Activated CD4-positive, alpha-beta T cell treated with anti-CD3 and anti-CD28 coated beads, Interleukin-2, amount 50 U/mL, for 48 hours (primary cell): ENCODE measurements around the gene HBM.
A peak's percentile ranks its signal among the peaks of the same experiment; 100 is the strongest.
"Not testable (repeated sequence)": the region's sequence is repeated elsewhere in the genome, so short reads cannot be mapped to it uniquely, and the experiment has no call there.

Experiments used
- DNase-seq, 2 experiments: peaks; one replicate each; pipeline ENCODE4 v3.0.0-alpha.2; 2020

HBM gene

GRCh38 chr16:170088-170507 lies 4.3 kb downstream of the HBM start:
- DNase-seq: not testable (repeated sequence)

DNA sequence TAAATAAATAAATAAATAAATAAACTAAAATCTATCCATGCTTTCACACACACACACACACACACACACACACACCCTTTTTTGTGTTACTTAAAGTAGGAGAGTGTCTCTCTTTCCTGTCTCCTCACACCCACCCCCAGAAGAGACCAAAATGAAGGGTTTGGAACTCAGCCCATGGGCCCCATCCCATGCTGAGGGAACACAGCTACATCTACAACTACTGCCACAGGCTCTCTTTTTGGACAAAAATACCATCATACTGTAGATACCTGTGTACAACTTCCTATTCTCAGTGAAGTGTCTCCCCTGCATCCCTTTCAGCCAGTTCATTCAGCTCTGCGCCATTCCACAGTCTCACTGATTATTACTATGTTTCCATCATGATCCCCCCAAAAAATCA lies 5.0 kb downstream of the HBM start:
- DNase-seq: no peak

GRCh38 chr16:172374-172941 lies 6.7 kb downstream of the HBM start, which contains the start of gene HBA2:
Gene HBA2 (plus strand): TSS chr16:172876. CDS start chr16:172913, 37 bp downstream.
- DNase-seq: not testable (repeated sequence)

- not testable (repeated sequence) for DNase-seq
These were observed 7.6 kb downstream of the HBM start for GRCh38 chr16:173211-173854.

- DNase-seq: not testable (repeated sequence)
These were observed 8.4 kb downstream of the HBM start for GRCh38 chr16:173928-174769.

GRCh38 chr16:175011-175949 lies 9.5 kb downstream of the HBM start:
- DNase-seq: no peak

DNA sequence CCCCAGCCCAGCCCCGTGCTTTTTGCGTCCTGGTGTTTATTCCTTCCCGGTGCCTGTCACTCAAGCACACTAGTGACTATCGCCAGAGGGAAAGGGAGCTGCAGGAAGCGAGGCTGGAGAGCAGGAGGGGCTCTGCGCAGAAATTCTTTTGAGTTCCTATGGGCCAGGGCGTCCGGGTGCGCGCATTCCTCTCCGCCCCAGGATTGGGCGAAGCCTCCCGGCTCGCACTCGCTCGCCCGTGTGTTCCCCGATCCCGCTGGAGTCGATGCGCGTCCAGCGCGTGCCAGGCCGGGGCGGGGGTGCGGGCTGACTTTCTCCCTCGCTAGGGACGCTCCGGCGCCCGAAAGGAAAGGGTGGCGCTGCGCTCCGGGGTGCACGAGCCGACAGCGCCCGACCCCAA lies 10.2 kb downstream of the HBM start:
- not testable (repeated sequence) for DNase-seq

DNA sequence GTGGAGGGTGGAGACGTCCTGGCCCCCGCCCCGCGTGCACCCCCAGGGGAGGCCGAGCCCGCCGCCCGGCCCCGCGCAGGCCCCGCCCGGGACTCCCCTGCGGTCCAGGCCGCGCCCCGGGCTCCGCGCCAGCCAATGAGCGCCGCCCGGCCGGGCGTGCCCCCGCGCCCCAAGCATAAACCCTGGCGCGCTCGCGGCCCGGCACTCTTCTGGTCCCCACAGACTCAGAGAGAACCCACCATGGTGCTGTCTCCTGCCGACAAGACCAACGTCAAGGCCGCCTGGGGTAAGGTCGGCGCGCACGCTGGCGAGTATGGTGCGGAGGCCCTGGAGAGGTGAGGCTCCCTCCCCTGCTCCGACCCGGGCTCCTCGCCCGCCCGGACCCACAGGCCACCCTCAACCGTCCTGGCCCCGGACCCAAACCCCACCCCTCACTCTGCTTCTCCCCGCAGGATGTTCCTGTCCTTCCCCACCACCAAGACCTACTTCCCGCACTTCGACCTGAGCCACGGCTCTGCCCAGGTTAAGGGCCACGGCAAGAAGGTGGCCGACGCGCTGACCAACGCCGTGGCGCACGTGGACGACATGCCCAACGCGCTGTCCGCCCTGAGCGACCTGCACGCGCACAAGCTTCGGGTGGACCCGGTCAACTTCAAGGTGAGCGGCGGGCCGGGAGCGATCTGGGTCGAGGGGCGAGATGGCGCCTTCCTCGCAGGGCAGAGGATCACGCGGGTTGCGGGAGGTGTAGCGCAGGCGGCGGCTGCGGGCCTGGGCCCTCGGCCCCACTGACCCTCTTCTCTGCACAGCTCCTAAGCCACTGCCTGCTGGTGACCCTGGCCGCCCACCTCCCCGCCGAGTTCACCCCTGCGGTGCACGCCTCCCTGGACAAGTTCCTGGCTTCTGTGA lies 11.0 kb downstream of the HBM start, which contains the start of gene HBA1:
HBA1 (plus strand) TSS at position 204 of the 906 bp plus-strand sequence; CDS start at position 241, 37 bp downstream.
- not testable (repeated sequence) for DNase-seq

DNA sequence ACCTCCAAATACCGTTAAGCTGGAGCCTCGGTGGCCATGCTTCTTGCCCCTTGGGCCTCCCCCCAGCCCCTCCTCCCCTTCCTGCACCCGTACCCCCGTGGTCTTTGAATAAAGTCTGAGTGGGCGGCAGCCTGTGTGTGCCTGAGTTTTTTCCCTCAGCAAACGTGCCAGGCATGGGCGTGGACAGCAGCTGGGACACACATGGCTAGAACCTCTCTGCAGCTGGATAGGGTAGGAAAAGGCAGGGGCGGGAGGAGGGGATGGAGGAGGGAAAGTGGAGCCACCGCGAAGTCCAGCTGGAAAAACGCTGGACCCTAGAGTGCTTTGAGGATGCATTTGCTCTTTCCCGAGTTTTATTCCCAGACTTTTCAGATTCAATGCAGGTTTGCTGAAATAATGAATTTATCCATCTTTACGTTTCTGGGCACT lies 11.6 kb downstream of the HBM start:
- no peak for DNase-seq

- no peak for DNase-seq
These were observed 12.3 kb downstream of the HBM start for GRCh38 chr16:177981-178667.

DNA sequence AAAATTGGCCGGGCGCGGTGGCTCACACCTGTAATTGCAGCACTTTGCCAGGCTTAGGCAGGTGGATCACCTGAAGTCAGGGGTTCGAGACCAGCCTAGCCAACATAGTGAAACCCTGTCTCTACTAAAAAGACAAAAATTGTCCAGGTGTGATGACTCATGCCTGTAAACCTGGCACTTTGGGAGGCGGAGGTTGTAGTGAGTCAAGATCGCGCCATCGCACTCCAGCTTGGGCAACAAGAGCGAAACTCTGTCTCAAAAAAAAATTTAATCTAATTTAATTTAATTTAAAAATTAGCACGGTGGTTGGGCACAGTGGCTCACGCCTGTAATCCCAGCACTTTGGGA lies 12.9 kb downstream of the HBM start:
- DNase-seq: no peak

DNA sequence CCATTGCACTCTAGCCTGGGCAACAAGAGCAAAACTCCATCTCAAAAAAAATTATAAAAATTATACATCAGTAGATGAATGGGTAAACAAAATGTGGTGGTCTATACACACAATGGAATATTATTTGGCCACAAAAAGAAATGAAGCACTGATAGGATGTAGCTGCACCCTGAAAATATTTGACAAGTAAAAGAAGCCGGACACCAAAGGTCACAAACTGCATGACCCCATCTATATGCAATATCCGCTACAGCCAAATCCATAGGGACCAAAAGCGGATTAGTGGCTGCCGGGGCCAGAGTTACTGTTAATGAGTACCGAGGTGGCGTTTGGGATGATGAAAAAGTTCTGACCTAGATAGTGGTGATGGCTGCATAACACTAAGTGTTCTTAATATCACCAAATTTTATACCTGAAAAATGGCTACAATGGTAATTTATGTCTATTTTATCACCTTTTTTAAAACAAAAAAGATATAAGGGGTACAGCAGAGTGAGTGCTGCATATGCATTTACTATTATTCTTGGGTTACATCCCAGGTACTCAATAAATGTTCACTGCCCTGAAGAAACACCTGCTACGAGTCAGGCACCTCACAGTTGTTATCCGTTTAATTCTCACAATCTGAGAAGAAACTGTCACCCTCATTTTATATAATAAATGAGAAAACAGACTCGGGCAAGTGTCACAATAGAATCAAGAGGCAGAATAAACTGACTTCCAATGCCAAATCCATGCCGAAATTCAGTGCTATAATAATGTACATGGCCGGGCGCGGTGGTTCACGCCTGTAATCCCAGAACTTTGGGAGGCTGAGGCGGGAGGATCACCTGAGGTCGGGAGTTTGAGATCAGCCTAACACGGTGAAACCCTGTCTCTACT lies 13.7 kb downstream of the HBM start:
- no peak for DNase-seq

DNA sequence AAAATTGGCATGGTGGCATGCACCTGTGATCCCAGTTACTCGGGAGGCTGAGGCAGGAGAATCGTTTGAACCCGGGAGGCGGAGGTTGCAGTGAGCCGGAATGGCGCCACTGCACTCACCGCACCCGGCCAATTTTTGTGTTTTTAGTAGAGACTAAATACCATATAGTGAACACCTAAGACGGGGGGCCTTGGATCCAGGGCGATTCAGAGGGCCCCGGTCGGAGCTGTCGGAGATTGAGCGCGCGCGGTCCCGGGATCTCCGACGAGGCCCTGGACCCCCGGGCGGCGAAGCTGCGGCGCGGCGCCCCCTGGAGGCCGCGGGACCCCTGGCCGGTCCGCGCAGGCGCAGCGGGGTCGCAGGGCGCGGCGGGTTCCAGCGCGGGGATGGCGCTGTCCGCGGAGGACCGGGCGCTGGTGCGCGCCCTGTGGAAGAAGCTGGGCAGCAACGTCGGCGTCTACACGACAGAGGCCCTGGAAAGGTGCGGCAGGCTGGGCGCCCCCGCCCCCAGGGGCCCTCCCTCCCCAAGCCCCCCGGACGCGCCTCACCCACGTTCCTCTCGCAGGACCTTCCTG lies 14.4 kb downstream of the HBM start, which contains the start of gene HBQ1:
HBQ1 (plus strand) TSS at position 359 of the 575 bp plus-strand sequence; CDS start at position 387, 28 bp downstream.
- DNase-seq: peak; percentile 47 to 49

DNA sequence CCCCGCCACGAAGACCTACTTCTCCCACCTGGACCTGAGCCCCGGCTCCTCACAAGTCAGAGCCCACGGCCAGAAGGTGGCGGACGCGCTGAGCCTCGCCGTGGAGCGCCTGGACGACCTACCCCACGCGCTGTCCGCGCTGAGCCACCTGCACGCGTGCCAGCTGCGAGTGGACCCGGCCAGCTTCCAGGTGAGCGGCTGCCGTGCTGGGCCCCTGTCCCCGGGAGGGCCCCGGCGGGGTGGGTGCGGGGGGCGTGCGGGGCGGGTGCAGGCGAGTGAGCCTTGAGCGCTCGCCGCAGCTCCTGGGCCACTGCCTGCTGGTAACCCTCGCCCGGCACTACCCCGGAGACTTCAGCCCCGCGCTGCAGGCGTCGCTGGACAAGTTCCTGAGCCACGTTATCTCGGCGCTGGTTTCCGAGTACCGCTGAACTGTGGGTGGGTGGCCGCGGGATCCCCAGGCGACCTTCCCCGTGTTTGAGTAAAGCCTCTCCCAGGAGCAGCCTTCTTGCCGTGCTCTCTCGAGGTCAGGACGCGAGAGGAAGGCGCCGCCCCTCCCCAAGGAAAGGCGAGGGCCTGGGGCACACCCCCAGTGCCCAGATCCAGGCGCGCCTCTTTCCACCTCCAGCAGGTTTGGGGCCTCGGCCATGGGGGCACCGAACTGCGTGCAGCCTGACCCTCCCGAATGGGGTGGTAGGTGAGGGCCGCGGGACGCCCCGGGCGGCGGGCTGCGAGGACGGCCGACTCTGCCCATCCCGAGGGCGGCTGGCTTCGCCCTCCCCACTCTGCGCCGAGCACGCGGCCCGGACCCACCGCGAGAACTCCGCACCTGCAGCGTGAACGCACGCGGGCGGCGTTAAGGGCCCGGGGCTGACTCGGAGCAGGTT lies 15.1 kb downstream of the HBM start:
- DNase-seq: peak; percentile 88

- DNase-seq: no peak
These were observed 15.8 kb downstream of the HBM start for GRCh38 chr16:181565-182021.

GRCh38 chr16:183005-183404 lies 17.2 kb downstream of the HBM start:
- DNase-seq: no peak

GRCh38 chr16:185213-185612 lies 19.4 kb downstream of the HBM start:
- no peak for DNase-seq

- no peak for DNase-seq
These were observed 19.9 kb downstream of the HBM start for GRCh38 chr16:185691-186090.
